ENCODE data around the gene CPNE4.

CPNE4 gene

GRCh38 chr3:131690800-131691199, 344.0 kb downstream of the CPNE4 start:
- H3K4me3 ChIP-seq (ENCODE audit: low read length): no peak overlapping the region

GRCh38 chr3:131688370-131688769, 346.4 kb downstream of the CPNE4 start:
- no peak overlapping the region for H3K4me2 ChIP-seq (ENCODE audit: low read depth, low read length)
- H2AFZ ChIP-seq (ENCODE audit: low read length): no peak overlapping the region
- DNase-seq: no peak

More at GRCh38 chr3:131690800-131691199, 344.0 kb downstream of the CPNE4 start:
- Histone ChIP-seq H3K4me2 (ENCODE audit: low read depth, low read length) (no peak overlapping the region), H3K27me3 (replicated peaks; ENCODE audit: insufficient read depth, low read length) (no peaks in the 10 kb centered on the region), H3K9me2 (replicated peaks; ENCODE audit: insufficient read depth, low read length) (0 out of 2 replicates have a peak, but pooled peaks cover 3% of the 10 kb centered on the region), H3K79me2 (ENCODE audit: low read length) (no peaks in the 10 kb centered on the region), H3K4me1 (ENCODE audit: low read length) (no peaks in the 10 kb centered on the region), H3K36me3 (replicated peaks; ENCODE audit: insufficient read depth, low read length) (no peaks in the 10 kb centered on the region), H3K9ac (ENCODE audit: low read length) (no peak overlapping the region), H3K27ac (ENCODE audit: low read length) (no peak overlapping the region), H3K9me3 (replicated peaks; ENCODE audit: insufficient read depth, low read length) (no peaks in the 10 kb centered on the region), H3F3A (ENCODE audit: insufficient read depth, low read length) (no peaks in the 10 kb centered on the region), H2AFZ (ENCODE audit: low read length) (no peak overlapping the region), H4K20me1 (ENCODE audit: insufficient read depth, low read length) (no peaks in the 10 kb centered on the region)
- TF ChIP-seq EZH2 (optimal IDR thresholded peaks at IDR 0.05; ENCODE audit: low read depth, low read length) (no peak), CTCF (IDR thresholded peaks at IDR 0.05; ENCODE audit: low read length) (no peak), EZH2phosphoT487 (IDR thresholded peaks at IDR 0.05; ENCODE audit: low read length) (no peak)
- no peak for DNase-seq

DNA sequence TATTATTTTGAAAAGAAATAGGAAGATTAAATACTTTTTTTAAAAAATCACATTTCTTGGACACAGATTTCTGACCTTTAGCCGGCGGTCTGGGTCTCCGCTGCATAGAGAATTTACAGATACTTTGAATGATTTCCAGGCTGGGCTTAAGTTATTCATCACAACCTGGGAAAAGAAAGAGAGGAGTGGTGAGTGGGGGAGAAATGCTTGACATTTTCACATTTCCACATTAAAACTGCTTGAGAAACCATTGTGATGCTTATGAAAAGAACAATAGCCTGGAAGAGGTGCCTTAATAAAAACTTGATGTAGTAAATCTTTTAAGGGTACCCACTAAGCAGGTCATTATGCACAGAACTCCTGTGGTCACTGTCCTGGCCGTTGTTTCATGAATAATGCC, 365.2 kb downstream of the CPNE4 start:
- no peaks in the 10 kb centered on the region for H3K4me1 ChIP-seq (ENCODE audit: low read length)
- H3K9me3 ChIP-seq (replicated peaks; ENCODE audit: insufficient read depth, low read length): no peaks in the 10 kb centered on the region
- H3K4me2 ChIP-seq (ENCODE audit: low read depth, low read length): no peak overlapping the region
- no peak overlapping the region for H3K27ac ChIP-seq (ENCODE audit: low read length)
- no peaks in the 10 kb centered on the region for H3K9me2 ChIP-seq (replicated peaks; ENCODE audit: insufficient read depth, low read length)
- H3K9ac ChIP-seq (ENCODE audit: low read length): no peak overlapping the region
- no peaks in the 10 kb centered on the region for H3K27me3 ChIP-seq (replicated peaks; ENCODE audit: insufficient read depth, low read length)
- H3K79me2 ChIP-seq (ENCODE audit: low read length): no peaks in the 10 kb centered on the region
- TF ChIP-seq CTCF (IDR thresholded peaks at IDR 0.05; ENCODE audit: low read length) (no peak), EZH2phosphoT487 (IDR thresholded peaks at IDR 0.05; ENCODE audit: low read length) (no peak), EZH2 (optimal IDR thresholded peaks at IDR 0.05; ENCODE audit: low read depth, low read length) (no peak)
- no peaks in the 10 kb centered on the region for H3F3A ChIP-seq (ENCODE audit: insufficient read depth, low read length)
- DNase-seq: no peak
- H3K4me3 ChIP-seq (ENCODE audit: low read length): no peak overlapping the region
- H2AFZ ChIP-seq (ENCODE audit: low read length): no peak overlapping the region
- no peaks in the 10 kb centered on the region for H3K36me3 ChIP-seq (replicated peaks; ENCODE audit: insufficient read depth, low read length)
- no peaks in the 10 kb centered on the region for H4K20me1 ChIP-seq (ENCODE audit: insufficient read depth, low read length)

More at GRCh38 chr3:131688370-131688769, 346.4 kb downstream of the CPNE4 start:
- H4K20me1 ChIP-seq (ENCODE audit: insufficient read depth, low read length): no peaks in the 10 kb centered on the region
- no peaks in the 10 kb centered on the region for H3K27me3 ChIP-seq (replicated peaks; ENCODE audit: insufficient read depth, low read length)
- no peak overlapping the region for H3K4me3 ChIP-seq (ENCODE audit: low read length)
- H3K27ac ChIP-seq (ENCODE audit: low read length): no peak overlapping the region
- no peaks in the 10 kb centered on the region for H3K9me3 ChIP-seq (replicated peaks; ENCODE audit: insufficient read depth, low read length)
- H3K9me2 ChIP-seq (replicated peaks; ENCODE audit: insufficient read depth, low read length): 0 out of 2 replicates have a peak, but pooled peaks cover 3% of the 10 kb centered on the region
- H3K4me1 ChIP-seq (ENCODE audit: low read length): no peaks in the 10 kb centered on the region
- no peak overlapping the region for H3K9ac ChIP-seq (ENCODE audit: low read length)
- H3F3A ChIP-seq (ENCODE audit: insufficient read depth, low read length): no peaks in the 10 kb centered on the region
- no peak for TF ChIP-seq EZH2phosphoT487 (IDR thresholded peaks at IDR 0.05; ENCODE audit: low read length)
- TF ChIP-seq EZH2 (optimal IDR thresholded peaks at IDR 0.05; ENCODE audit: low read depth, low read length): no peak
- TF ChIP-seq CTCF (IDR thresholded peaks at IDR 0.05; ENCODE audit: low read length): no peak
- no peaks in the 10 kb centered on the region for H3K79me2 ChIP-seq (ENCODE audit: low read length)
- no peaks in the 10 kb centered on the region for H3K36me3 ChIP-seq (replicated peaks; ENCODE audit: insufficient read depth, low read length)
